Stimulated activated CD4-positive, alpha-beta T cell treated with anti-CD3 and anti-CD28 coated beads, Interleukin-4, amount 100 ng/mL, for 24 hours (primary cell): ENCODE results near the gene PRPF38A.
A peak's percentile ranks its signal among the peaks of the same experiment; 100 is the strongest.
"Not testable (repeated sequence)": the region's sequence is repeated elsewhere in the genome, so short reads cannot be mapped to it uniquely, and the experiment has no call there.

ENCODE experiments used
- DNase-seq: peaks from one replicate; pipeline ENCODE4 v3.0.0-alpha.2; 2020

PRPF38A gene, protein sequence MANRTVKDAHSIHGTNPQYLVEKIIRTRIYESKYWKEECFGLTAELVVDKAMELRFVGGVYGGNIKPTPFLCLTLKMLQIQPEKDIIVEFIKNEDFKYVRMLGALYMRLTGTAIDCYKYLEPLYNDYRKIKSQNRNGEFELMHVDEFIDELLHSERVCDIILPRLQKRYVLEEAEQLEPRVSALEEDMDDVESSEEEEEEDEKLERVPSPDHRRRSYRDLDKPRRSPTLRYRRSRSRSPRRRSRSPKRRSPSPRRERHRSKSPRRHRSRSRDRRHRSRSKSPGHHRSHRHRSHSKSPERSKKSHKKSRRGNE

DNA sequence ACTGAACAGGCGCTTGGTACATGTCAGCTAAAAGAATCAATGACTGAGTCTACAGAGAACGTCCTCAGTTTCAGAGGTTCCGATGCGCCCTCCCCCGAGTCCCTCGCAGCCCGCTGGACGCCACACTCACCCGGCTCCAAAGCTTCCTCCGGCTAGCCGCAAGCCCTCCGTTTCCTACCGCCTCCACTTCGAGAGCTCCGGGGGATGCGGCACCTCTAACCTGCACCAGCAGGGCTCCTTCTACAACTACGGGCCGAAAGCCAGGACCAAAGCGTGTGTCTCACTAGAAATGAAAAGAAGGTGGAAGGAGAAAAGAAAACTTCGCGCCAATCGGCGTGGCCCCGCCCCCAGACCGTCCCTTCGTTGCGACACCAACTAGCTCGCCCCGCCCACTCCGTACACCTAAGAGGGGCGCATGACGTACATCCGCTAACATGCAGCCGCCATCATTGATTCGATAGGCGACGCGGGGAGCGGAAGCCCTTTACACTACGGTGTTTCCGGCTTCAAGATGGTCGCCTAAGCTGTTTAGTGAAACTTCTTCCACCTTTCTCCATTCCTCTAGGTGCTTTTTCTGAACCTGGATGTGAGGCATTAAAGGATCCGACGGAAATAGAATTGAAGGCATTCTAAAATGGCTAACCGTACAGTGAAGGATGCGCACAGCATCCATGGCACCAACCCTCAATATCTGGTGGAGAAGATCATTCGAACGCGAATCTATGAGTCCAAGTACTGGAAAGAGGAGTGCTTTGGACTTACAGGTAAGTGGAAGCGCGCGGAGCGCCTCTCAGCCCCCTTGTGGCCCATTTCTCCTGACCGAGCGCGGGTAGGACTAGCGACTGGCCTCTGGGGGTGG lies at the start of gene PRPF38A, which contains the start of gene ORC1:
TSS of gene PRPF38A (plus strand) at position 487 of the 859 bp plus-strand sequence. CDS start at position 635, 148 bp downstream.
TSS of gene ORC1 (minus strand) at position 308 of the 859 bp plus-strand sequence. CDS start 2,200 bp downstream, outside the sequence.
- DNase-seq = peak; percentile 99

DNA sequence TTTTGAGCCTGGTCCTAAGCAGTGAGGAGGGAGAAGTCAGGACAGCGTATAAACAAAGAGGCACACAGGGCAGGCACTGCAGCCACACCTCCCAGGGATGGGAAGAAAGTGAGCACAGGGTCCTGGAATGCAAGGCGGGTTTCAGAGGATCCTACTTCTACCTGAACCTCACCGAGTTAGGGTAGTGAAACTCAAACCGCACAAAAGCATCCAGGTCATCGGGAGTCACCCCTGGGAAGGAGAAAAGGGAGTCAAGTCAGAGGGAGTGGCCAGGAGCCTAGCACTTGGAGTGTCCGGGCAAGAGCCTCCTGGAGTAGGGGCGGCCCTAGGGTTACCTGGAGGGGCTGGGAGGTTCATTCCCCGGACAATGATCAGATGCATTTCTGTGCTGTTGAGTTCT lies 49.0 kb upstream of the PRPF38A start:
- no peak for DNase-seq

DNA sequence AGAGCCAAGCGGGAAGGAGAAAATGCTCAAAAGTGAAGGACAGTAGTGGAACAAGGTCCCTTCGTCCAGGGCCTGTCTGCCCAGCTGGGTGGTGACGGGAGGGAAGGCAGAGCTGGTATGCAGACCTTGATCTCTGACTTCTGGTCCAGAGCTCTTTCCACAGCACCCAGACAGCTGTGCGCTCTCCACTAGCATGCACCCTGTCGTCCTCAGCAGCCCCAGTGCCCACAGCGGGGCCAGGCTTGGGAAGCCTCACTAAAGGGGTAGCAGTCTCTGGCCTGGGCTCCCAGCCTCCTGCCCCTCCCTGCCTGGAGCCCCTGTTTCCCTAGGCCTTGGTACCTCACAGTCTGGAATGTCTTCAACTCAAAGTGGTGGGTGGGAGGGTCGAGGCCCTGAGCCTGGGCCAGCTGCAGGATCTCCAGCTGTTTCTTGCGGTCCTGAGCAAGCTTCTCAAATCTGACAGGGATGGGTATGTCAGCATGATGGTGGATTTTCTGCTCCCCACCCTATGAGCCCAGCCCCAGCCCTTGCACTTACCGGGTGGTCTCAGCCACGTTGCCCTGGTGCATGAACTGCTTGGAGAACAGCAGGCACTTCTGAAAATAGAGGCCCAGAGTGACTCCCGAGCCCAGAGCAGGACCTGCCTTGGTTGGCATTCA lies 48.4 kb upstream of the PRPF38A start:
- DNase-seq = no peak

DNA sequence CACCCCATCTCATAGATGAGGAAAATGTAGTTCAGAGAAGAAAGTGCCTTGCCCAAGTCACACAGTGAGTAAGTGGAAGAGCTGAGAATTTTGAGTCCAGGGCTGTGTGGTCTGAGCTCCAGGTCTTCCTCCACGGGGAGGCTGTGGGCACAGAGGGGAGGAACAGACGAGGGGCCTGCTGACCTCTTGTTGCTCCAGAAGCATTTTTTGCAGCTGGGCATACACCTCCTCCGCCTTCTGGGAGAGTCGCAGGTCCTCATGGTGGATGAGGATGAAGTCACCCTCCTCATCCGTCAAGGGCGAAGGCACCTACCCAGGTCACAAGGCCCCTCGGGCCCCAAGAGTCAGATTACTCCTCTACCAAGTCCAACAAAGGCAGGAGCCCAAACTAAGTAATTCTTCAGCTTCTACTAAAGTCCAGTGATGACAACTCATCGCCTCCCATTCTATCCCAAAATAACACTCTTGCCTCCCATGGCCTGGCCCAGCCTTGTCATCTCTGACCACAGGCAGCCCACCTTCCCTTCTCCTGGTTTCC lies 47.5 kb upstream of the PRPF38A start:
- DNase-seq = no peak

DNA sequence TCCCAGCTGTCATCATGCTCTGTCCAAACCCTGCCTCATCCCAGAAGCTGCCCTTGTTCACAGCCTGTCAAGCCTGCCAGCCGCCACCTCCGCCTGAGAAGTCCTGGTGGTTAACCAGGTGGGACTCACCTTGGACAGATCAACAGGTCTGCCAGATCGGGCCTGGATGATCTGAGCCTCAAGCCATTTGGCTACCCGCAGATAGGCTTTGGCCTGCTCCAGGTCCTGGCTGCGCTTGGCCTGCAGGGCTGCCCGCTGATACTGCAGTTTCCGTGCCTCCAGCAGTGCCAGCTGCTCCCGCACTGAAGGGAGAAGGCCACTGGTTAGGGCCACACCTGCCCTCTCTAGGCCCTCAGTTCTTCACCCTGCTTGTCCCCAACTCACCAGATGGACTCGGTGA lies 47.0 kb upstream of the PRPF38A start:
- DNase-seq = no peak

DNA sequence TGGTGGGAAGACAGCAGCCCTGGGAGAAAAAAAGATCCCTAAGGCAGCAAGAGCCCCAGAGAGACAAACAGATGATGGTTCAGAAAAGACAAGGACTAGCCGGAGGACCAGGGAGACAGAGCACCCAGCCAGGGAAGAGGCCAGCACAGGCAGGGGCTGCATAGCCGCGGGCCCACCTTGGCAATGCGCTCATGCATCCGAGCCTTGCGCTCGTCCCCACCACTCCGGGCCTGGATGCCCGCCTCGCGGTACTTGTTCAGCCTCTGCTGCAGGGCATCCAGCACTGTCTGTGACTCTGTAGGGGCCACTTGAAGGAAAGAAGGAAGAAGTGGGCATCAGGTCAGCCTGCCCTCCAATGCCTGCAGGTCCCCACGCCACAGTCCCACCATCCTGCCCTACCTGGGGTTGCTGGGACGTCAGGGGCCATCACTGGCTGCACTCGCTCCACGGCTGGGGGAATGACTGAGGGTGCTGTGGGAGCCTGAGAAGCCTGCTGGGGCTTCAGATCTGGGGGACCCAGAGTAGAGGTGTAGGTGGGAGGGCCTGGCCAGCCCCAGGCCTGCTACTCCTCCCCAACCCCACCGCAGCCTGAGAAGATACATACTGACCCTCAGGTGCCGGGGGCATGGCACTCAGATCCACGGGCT lies 45.4 kb upstream of the PRPF38A start:
- DNase-seq = no peak

DNA sequence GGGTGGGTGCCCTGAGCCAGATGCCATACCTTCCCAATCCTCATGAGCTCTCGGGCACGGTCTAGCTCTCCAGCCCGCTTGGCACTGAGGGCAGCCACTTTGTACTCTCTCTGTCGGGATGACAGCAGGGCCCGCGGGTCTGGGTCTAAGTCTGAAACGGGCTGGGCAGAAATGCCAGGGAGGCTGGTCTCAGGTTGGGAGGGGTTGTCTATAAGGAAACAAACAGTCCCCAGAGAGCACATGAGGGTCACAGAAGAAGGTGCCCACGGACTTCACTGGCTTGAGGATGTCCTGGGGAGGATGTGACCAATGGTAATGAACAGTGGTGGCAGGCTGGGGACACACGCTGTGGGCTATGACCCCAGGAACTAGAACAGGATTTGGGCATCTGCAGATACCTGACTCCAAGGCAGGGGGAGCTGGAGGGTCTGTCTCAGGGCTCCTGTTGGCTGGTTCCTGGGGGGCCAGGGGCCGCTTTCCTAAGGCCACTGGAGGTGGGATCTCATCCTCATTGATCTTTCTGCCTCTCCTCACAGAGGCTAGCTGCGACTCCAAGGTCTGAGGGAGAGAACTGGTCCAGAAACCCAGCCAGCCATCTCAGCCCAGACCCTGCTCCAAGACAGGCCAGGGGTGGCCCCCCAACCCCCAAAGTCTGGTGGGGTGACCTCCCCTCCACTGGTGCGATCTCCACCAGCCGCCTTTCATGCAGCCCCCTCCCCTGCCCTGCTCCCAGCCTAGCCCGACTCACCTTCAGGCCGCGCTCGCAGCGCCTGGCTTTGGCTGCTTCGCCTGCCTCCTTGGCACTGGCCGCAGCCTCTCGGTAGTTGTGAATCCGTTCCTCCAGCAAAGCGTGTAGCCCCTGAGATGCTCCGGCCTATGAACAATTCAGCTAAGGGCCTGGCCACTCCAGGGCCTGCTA lies 44.5 kb upstream of the PRPF38A start:
- no peak for DNase-seq

DNA sequence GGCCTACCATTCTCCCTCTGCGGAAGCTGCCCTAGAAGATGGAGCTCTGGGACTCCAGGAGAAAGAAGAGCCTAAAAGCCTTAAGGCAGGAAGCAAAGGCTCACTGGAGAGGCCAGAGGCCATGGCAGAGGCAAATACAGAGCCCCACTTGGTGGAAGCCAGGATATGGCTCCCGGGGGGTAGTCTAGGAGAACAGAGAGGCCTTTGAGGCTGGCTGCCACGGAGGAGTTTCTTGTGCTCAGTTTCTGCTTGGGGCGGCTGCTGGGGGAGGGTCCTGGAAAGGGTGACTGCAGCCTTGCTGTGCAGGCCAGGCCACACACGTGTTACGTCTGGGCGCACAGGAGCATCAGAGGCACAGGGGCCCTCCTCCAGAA lies 43.8 kb upstream of the PRPF38A start:
- no peak for DNase-seq

DNA sequence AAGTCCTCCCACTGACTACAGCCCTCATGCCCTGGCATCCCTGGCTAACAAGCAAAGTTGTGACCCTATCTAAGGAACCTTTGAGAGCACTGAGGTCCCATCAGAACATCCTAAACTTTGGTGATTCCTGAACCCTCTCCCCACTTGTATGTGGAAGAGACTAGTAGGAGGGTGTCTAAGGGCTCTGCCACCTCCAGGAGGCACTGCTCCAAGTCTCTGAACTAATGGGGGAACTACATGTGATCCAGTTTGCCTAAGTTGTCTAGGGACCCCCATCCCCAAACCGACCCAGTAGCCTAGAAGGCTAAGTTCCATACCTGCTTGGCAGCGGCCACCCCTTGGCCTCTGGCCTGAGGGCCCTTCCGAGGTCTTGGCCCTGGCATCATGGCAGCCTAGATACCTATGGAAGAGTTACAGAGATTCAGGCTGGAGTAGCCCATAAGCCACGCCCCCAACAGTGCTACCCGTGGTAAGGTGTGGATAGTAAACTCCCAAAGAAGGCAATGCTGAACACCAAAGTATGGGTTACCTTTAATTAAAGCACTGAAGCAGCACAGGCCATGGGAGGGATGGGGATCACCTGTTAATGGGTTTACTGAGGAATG lies 40.1 kb upstream of the PRPF38A start:
- no peak for DNase-seq

DNA sequence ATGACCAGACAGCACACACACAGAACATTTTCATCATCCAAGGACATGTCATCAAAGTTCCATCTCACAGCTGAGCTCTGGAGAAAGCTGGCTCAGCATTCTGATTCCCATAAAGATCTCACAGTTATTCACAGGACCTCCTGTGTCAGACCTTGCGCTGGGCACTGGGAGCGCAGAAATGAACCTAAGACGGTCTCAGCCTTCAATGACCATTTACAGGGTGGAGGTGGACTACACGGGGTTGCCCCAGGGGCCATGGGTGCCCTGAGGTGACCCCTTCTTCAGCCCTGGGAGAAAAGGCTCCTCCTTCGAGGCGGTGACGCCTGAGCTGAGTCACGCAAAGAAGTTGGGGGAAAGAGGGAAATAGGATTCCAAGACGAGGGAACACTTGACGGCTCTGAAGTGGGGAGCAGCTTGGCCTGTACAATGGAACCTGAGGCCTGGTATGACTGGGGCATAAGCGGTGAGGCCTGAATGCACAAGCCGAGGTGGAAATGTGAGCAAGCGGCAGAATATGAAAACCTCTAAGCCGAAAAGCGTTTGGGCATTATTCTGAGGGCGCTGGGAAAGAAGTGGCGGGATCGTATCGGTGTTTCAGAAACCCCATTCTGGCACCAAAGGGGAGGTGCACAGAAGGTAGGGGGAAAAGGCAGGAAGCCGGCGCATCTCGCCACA lies 39.2 kb upstream of the PRPF38A start:
- no peak for DNase-seq

DNA sequence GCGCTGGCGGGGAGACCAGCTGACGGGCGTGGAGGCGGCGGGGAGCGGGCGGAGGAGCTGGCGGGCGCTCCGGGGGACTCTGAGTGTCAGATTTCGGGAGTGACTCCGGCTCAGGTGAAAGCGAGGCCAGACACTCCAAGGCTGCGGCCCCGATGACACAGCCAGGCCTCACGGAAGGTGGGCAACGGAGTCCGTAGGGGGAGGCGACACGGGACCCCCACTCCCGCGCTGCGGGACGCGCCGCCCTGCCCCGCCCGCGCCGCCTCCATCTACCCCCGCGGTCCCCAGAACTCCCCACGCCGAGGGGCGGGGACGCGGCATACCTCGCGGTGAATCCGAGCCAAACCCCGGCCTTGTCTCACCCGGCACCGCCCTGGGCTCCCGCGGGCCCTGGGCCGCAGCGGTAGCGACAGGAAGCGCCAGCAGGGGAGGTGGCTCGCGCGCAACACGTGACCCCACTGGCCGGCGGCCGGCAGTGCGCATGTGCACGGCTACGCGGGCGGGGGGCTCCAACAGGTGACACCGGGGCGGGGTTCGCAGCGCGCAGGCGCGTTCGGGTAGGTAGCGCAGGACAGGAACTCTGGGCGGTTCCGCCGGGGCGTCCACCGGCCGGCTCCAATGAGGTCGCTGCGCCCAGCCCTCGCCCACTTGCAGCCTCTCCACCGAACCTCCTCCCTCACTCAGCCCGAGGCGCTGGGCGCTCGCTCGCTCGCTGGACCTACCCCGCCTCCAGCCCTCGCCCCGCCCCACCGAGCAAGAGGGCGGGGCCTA lies 38.5 kb upstream of the PRPF38A start, which contains the start of gene CC2D1B:
TSS of gene CC2D1B (minus strand) at position 460 of the 771 bp plus-strand sequence. CDS start 1,585 bp downstream, outside the sequence.
- DNase-seq = peak; percentile 100

DNA sequence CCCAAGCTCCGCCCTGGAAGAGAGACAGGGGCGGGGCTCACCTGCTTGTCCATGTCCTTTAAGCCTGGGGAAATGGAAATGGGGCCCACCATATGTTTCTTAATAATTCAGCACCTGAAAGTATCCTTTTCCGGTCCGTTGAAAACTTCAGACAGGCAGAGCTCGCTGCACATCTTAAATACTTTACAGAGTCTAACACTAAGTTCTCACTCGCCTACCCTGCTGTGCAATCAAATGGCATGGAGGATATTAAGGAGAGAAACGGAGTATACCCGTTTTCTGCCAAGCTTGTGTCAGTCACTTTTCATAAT lies 37.9 kb upstream of the PRPF38A start:
- DNase-seq = no peak

DNA sequence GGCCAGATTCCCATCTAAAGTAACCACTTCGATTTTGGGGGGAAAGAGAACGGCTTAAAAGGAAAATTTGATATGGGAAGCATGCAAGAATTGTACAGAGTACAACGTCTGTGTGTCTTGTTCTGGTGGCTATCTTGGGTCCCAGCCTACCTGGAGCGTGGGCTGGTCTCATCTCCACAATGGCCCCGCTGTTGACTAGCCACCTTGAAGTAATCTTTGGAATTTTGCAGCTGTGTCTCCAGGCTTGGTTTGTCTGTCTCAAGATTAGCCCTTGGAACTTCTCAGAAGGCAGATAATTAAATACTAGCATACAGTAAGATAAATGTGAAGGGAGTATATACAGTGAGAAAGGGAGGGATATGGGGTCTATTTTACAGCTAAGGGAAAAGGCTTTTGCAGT lies 37.1 kb upstream of the PRPF38A start:
- DNase-seq = no peak

DNA sequence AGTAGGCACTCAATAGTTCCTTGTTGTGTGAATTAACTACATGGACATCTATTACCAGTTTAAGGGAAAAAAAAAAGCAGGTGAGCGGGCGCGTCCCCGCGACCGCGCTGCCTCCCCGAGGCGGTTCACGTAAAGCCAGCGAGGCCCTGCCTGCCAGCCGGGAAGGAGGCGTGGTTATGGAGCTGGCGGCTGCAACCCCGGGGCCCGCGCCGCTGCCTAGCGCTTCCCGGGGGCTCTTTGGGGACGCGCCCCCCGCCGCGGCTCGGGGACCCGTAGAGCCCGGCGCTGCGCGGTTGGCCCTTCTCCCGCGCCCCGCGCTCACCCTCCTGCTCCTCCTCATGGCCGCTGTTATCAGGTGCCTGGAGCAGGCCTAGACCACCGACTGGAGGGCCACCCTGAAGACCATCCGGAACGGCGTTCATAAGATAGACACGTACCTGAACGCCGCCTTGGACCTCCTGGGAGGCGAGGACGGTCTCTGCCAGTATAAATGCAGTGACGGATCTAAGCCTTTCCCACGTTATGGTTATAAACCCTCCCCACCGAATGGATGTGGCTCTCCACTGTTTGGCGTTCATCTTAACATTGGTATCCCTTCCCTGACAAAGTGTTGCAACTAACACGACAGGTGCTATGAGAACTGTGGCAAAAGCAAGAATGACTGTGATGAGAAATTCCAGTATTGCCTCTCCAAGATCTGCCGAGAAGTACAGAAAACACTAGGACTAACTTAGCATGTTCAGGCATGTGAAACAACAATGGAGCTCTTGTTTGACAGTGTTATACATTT lies 35.8 kb upstream of the PRPF38A start:
- peak; percentile 62 for DNase-seq

DNA sequence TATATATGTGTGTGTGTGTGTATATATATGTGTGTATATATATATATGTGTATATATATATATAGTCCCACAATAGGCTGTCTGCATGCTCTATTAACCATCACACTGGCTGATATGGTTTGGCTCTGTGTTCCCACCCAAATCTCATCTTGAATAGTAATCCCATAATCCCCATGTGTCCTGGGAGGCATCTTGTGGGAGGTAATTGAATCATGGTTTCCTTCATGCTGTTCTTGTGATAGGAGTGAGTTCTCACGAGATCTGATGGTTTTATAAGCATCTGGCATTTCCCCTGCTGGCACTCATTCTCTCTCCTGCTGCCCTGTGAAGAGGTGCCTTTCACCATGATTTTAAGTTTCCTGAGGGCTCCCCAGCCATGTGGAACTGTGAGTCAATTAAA lies 34.6 kb upstream of the PRPF38A start:
- DNase-seq = not testable (repeated sequence)

DNA sequence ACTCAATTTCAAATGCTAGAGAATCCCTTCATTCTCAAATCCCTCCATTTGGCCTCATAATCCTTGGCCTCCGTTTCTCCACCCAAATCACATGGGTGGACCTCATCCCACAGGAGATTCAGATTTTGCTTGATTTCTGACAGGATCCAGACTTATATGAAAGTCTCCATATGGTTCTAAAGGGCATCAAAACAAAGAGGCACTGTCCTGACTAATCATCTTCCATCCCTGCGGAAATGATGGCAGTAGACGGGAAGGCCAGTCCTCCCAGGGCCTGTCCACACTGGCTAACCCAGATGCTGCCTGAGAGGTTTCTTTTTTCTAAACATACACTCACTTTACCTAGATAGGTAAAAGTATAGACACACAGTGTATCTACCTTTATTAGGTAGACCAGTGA lies 19.0 kb upstream of the PRPF38A start:
- DNase-seq = no peak

DNA sequence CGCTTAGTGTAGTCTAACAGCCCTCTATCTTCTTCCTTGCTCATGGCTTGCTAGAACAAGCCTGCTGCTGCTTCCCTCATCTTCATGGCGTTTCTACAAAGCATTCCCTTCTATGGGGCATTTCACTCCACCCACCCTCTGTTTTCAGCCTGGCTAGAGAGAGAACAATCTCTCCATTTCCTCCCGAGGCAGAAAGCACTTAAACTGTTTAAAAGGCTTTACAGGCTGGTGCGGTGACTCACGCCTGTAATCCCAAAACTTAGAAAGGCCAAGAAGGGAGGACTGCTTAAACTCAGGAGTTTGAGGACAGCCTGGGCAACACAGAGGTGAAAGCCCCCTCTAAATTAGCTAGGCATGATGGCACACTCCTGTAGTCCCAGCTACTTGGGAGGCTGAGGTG lies 17.9 kb upstream of the PRPF38A start:
- no peak for DNase-seq

DNA sequence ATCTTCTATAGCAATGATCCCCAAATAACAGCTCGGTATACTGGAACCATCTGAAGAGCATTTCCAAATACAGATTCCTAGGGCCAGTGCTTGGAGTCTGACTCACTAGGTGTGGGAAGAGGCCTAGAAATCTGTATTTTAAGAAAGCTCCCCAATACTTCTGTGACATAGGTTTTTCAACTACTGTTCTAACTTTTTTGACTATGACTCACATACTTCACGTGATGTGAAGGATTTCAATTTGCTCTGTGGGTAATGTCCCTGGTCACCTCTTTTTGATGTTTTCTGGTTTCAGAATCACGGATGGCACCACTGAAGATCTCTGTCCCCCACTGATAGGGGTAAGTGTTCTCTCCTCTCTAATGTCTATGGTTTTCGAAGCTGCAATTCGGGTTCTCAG lies 11.2 kb upstream of the PRPF38A start:
- no peak for DNase-seq

DNA sequence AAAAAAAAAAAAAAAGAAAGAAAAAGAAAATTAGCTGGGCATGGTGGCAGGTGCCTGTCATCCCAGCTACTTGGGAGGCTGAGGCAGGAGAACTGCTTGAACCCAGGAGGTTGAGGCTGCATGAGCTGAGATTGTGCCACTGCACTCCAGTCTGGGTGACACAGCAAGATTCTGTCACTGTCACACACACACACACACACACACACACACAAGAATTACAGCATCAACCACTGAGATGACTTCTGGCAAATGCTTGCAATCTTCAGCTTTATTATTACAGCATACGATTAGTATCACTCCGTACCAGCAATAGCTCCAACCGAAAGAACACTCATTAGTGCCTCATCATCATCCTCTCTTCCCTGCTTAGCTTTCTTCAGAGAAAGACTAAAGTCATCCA lies 4.8 kb upstream of the PRPF38A start:
- no peak for DNase-seq
